Fibroblast of pulmonary artery (primary cell): ENCODE measurements around the gene CANT1.

Source experiments
- DNase-seq: peaks from one replicate; pipeline ENCODE4 v3.0.0-alpha.2; 2010; ENCODE audit warnings: low read depth
- H3K4me3 ChIP-seq: replicated peaks from 2 replicates; pipeline ENCODE4 v1.5.1; 2011; ENCODE audit warnings: low read depth, mild to moderate bottlenecking, control low read depth, low read length, moderate library complexity
- CTCF ChIP-seq: IDR thresholded peaks from 2 replicates; pipeline ENCODE4 v1.5.1; 2011; ENCODE audit warnings: mild to moderate bottlenecking, control low read depth, low read length, inconsistent platforms; ENCODE audit errors: missing control alignments

Gene CANT1

GRCh38 chr17:79009397-79010303 lies at the start of gene CANT1:
Gene CANT1, minus strand, starts transcription at chr17:79009764. Its CDS starts 12,142 bp downstream, at chr17:78997622.
- peak; percentile 87 for DNase-seq
- H3K4me3 ChIP-seq = peak within 1 kb of the TSS; percentile 97
- TF ChIP-seq CTCF = no peak

- no peak for TF ChIP-seq CTCF
- no peak overlapping the region for H3K4me3 ChIP-seq
- DNase-seq = no peak
Observed at GRCh38 chr17:79057737-79058385, 48.3 kb upstream of the CANT1 start.

GRCh38 chr17:79055197-79055596 lies 45.6 kb upstream of the CANT1 start:
- DNase-seq = no peak
- no peak overlapping the region for H3K4me3 ChIP-seq
- no peak for TF ChIP-seq CTCF

GRCh38 chr17:79054200-79054960 lies 44.8 kb upstream of the CANT1 start:
- H3K4me3 ChIP-seq = no peak overlapping the region
- TF ChIP-seq CTCF = no peak
- DNase-seq = no peak

- peak; percentile 40 for DNase-seq
- no peak overlapping the region for H3K4me3 ChIP-seq
- TF ChIP-seq CTCF = no peak
Observed at GRCh38 chr17:79053251-79053925, 43.8 kb upstream of the CANT1 start.

GRCh38 chr17:79052131-79052530 lies 42.6 kb upstream of the CANT1 start:
- no peak overlapping the region for H3K4me3 ChIP-seq
- TF ChIP-seq CTCF = no peak
- no peak for DNase-seq
